ENCODE measurements around the gene GREB1L. TPM values are rescaled to one million over a fixed set of nuclear protein-coding genes. Genes with fewer than 3 reads are reported as not detected.

GREB1L gene
- total RNA-seq, 1 donor from 2014 or later: 0.98 TPM

DNA sequence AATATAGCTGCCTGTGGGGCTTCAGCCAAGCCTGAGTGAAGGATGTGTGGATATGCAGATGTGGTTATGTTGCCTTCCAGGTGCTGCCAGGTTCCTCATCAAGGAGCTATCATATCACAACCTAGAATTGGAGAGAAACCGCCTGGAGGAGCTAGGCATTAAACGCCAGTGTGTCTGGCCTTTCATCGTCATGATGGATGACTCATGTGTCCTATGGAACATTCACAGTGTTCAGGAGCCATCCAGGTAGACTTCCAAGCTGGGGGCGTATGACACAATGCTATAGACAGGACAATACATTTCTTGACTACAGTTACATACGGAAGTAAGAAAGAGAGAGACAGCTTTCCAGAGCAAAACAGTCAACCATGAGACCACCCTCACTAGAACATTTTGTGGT is 271.7 kb downstream of the GREB1L start:
- Histone ChIP-seq H3K27ac (no peak overlapping the region), H3K4me3 (no peak overlapping the region), H3K27me3 (no peaks in the 10 kb centered on the region), H3K4me1 (no peaks in the 10 kb centered on the region), H3K9me3 (no peaks in the 10 kb centered on the region), H3K36me3 (peaks cover 0 to 15% of the 10 kb centered on the region in 2 donors)
- intact Hi-C loops (cut with DNase I): no loop called here
- TF ChIP-seq, protein P1, sequence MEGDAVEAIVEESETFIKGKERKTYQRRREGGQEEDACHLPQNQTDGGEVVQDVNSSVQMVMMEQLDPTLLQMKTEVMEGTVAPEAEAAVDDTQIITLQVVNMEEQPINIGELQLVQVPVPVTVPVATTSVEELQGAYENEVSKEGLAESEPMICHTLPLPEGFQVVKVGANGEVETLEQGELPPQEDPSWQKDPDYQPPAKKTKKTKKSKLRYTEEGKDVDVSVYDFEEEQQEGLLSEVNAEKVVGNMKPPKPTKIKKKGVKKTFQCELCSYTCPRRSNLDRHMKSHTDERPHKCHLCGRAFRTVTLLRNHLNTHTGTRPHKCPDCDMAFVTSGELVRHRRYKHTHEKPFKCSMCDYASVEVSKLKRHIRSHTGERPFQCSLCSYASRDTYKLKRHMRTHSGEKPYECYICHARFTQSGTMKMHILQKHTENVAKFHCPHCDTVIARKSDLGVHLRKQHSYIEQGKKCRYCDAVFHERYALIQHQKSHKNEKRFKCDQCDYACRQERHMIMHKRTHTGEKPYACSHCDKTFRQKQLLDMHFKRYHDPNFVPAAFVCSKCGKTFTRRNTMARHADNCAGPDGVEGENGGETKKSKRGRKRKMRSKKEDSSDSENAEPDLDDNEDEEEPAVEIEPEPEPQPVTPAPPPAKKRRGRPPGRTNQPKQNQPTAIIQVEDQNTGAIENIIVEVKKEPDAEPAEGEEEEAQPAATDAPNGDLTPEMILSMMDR (IDR thresholded peaks at IDR 0.05): no peak
- TF ChIP-seq POLR2AphosphoS5 (IDR thresholded peaks at IDR 0.05; ENCODE audit: insufficient read depth in 1 of 2, low read depth in 1 of 2): no peak
- no peak for TF ChIP-seq POLR2A (IDR thresholded peaks at IDR 0.05)
- no peak for DNase-seq (ENCODE audit: extremely low spot score in 2 of 2)

- Histone ChIP-seq H3K27me3 (no peaks in the 10 kb centered on the region), H3K36me3 (peaks cover 0 to 31% of the 10 kb centered on the region in 2 donors), H3K4me3 (no peak overlapping the region), H3K9me3 (no peaks in the 10 kb centered on the region), H3K4me1 (no peaks in the 10 kb centered on the region), H3K27ac (no peak overlapping the region)
- DNase-seq (ENCODE audit: extremely low spot score in 2 of 2): no peak
- intact Hi-C loops (cut with DNase I): no loop called here
- TF ChIP-seq POLR2A (IDR thresholded peaks at IDR 0.05) (no peak), POLR2AphosphoS5 (IDR thresholded peaks at IDR 0.05; ENCODE audit: insufficient read depth in 1 of 2, low read depth in 1 of 2) (no peak)
- TF ChIP-seq, protein P1 (IDR thresholded peaks at IDR 0.05): no peak
These were observed 280.5 kb downstream of the GREB1L start for GRCh38 chr18:21522530-21522929.

GRCh38 chr18:21525916-21526315 is 283.9 kb downstream of the GREB1L start:
- H3K36me3 ChIP-seq: peaks cover 0 to 36% of the 10 kb centered on the region in 2 donors
- no peak for DNase-seq (ENCODE audit: extremely low spot score in 2 of 2)
- H3K4me3 ChIP-seq: no peak overlapping the region
- H3K27ac ChIP-seq: no peak overlapping the region
- TF ChIP-seq POLR2A (IDR thresholded peaks at IDR 0.05) (no peak), POLR2AphosphoS5 (IDR thresholded peaks at IDR 0.05; ENCODE audit: insufficient read depth in 1 of 2, low read depth in 1 of 2) (no peak)
- TF ChIP-seq, protein P1 (IDR thresholded peaks at IDR 0.05): no peak
- H3K4me1 ChIP-seq: no peaks in the 10 kb centered on the region
- H3K9me3 ChIP-seq: no peaks in the 10 kb centered on the region
- intact Hi-C loops (cut with DNase I): no loop called here
- no peaks in the 10 kb centered on the region for H3K27me3 ChIP-seq

GRCh38 chr18:21526463-21526862 is 284.4 kb downstream of the GREB1L start:
- Histone ChIP-seq H3K4me3 (no peak overlapping the region), H3K27ac (no peak overlapping the region), H3K36me3 (peaks cover 0 to 41% of the 10 kb centered on the region in 2 donors), H3K27me3 (no peaks in the 10 kb centered on the region), H3K4me1 (no peaks in the 10 kb centered on the region), H3K9me3 (no peaks in the 10 kb centered on the region)
- intact Hi-C loops (cut with DNase I): no loop called here
- no peak for DNase-seq (ENCODE audit: extremely low spot score in 2 of 2)
- TF ChIP-seq POLR2AphosphoS5 (IDR thresholded peaks at IDR 0.05; ENCODE audit: insufficient read depth in 1 of 2, low read depth in 1 of 2): no peak
- TF ChIP-seq, protein P1 (IDR thresholded peaks at IDR 0.05): no peak
- TF ChIP-seq POLR2A (IDR thresholded peaks at IDR 0.05): no peak

- no peak overlapping the region for H3K27ac ChIP-seq
- H3K36me3 ChIP-seq: peaks cover 0 to 31% of the 10 kb centered on the region in 2 donors
- TF ChIP-seq POLR2A (IDR thresholded peaks at IDR 0.05): no peak
- TF ChIP-seq, protein P1 (IDR thresholded peaks at IDR 0.05): no peak
- no peak for TF ChIP-seq POLR2AphosphoS5 (IDR thresholded peaks at IDR 0.05; ENCODE audit: insufficient read depth in 1 of 2, low read depth in 1 of 2)
- no peak for DNase-seq (ENCODE audit: extremely low spot score in 2 of 2)
- H3K9me3 ChIP-seq: no peaks in the 10 kb centered on the region
- H3K4me1 ChIP-seq: no peaks in the 10 kb centered on the region
- no peak overlapping the region for H3K4me3 ChIP-seq
- intact Hi-C loops (cut with DNase I): no loop called here
- no peaks in the 10 kb centered on the region for H3K27me3 ChIP-seq
These were observed 292.3 kb downstream of the GREB1L start for GRCh38 chr18:21534327-21534726.

Measured in vagina (tissue), 2 donors.